B cell (primary cell): ENCODE measurements around the gene RGS6. TPM values are rescaled to one million over a fixed set of nuclear protein-coding genes. Genes with fewer than 3 reads are reported as not detected.

Source experiments
- ATAC-seq: fragments of 200-7000 bp; cut with Tn5 transposase; one replicate; pipeline ENCODE4 v1.10.0; 2021; ENCODE audit warnings: low read depth, mild to moderate bottlenecking, moderate number of reproducible peaks, moderate library complexity
- CTCF ChIA-PET: fragments of 350-600 bp; sonication (Branson Sonifier 250); formaldehyde crosslinking; loops from one replicate; lab custom pipeline; 2021; ENCODE audit warnings: antibody characterized with exemption, inconsistent platforms; lab: Charles Lee
- POLR2A ChIA-PET: fragments of 350-600 bp; sonication (Branson Sonifier 250); formaldehyde crosslinking; loops from one replicate; lab custom pipeline; 2021; ENCODE audit warnings: antibody characterized with exemption; lab: Charles Lee
- DNase-seq: peaks from one replicate; pipeline ENCODE4 v3.0.0; 2013
- H2AFZ ChIP-seq: 2 replicates; pipeline ENCODE4 v1.6.1; 2012; ENCODE audit warnings: mild to moderate bottlenecking, low read depth, low read length; ENCODE audit not compliant: insufficient read depth, poor library complexity, severe bottlenecking
- H3K27ac ChIP-seq, 2 donors: 1 replicate in 1 of 2; 2 replicates in 1 of 2; pipeline ENCODE4 v1.5.1; 2012 to 2013; ENCODE audit warnings: low read length in 2 of 2, mild to moderate bottlenecking in 2 of 2, moderate library complexity in 1 of 2
- H3K27me3 ChIP-seq, 4 experiments: fragments of 200-600 bp in 1 of 4; sonication (generic) in 1 of 4; replicated peaks in 1 of 4; 1 replicate in 2 of 4; 2 replicates in 2 of 4; pipeline versions ENCODE4 v1.6.1 to v1.7.0; 2013 to 2016; ENCODE audit warnings: low read length in 3 of 4, mild to moderate bottlenecking in 2 of 4, mixed read lengths in 1 of 4, moderate library complexity in 1 of 4; ENCODE audit not compliant: insufficient read depth in 4 of 4, control insufficient read depth in 3 of 4; ENCODE audit errors: control extremely low read depth in 1 of 4
- H3K36me3 ChIP-seq, 2 experiments: replicated peaks in 1 of 2; 1 replicate in 1 of 2; 2 replicates in 1 of 2; pipeline versions ENCODE4 v1.6.1 to v1.7.1; 2013; ENCODE audit warnings: low read length in 1 of 2; ENCODE audit not compliant: insufficient read depth in 2 of 2, control insufficient read depth in 1 of 2; ENCODE audit errors: control extremely low read depth in 1 of 2, extremely low read depth in 1 of 2
- H3K4me1 ChIP-seq, 2 donors: fragments of 200-600 bp in 1 of 2; sonication (generic) in 1 of 2; 1 replicate in 1 of 2; 2 replicates in 1 of 2; pipeline versions ENCODE4 v1.5.1 to v1.6.1; 2013 to 2017; ENCODE audit warnings: low read length in 2 of 2; ENCODE audit not compliant: control insufficient read depth in 2 of 2, insufficient read depth in 2 of 2
- H3K4me2 ChIP-seq: replicated peaks from 2 replicates; pipeline ENCODE3; 2012; ENCODE audit warnings: mild to moderate bottlenecking, low read depth, low read length; ENCODE audit not compliant: poor library complexity, severe bottlenecking
- H3K4me3 ChIP-seq, 5 experiments: fragments of 200-600 bp in 1 of 5; sonication (generic) in 1 of 5; 1 replicate in 3 of 5; 2 replicates in 2 of 5; pipeline versions ENCODE4 v1.5.1 to v1.7.0; 2011 to 2016; ENCODE audit warnings: low read length in 4 of 5, mild to moderate bottlenecking in 4 of 5, low read depth in 2 of 5, control low read depth in 1 of 5, moderate library complexity in 1 of 5; ENCODE audit not compliant: insufficient read depth in 1 of 5; ENCODE audit errors: control extremely low read depth in 1 of 5, extremely low read depth in 1 of 5
- H3K79me2 ChIP-seq: fragments of 200-600 bp; sonication (generic); one replicate; pipeline ENCODE4 v1.6.0; 2016; ENCODE audit warnings: low read length; ENCODE audit not compliant: control insufficient read depth, insufficient read depth
- H3K9ac ChIP-seq: fragments of 200-600 bp; sonication (generic); 2 replicates; pipeline ENCODE4 v1.6.1; 2017; ENCODE audit warnings: mild to moderate bottlenecking, low read length, moderate library complexity
- H3K9me3 ChIP-seq, 3 donors: one replicate each; pipeline versions ENCODE4 v1.6.1 to v1.7.1; 2013; ENCODE audit warnings: low read length in 2 of 3; ENCODE audit not compliant: control insufficient read depth in 2 of 3, insufficient read depth in 1 of 3; ENCODE audit errors: control extremely low read depth in 1 of 3
- H4K20me1 ChIP-seq: 2 replicates; pipeline ENCODE4 v1.6.0; 2012; ENCODE audit warnings: mild to moderate bottlenecking, low read length; ENCODE audit not compliant: insufficient read depth, control insufficient read depth, poor library complexity, severe bottlenecking
- H3K27ac Mint-ChIP-seq: one replicate; pipeline ENCODE4 v1.8.0; 2021; ENCODE audit warnings: mixed read lengths
- H3K27me3 Mint-ChIP-seq: one replicate; pipeline ENCODE4 v1.8.0; 2021; ENCODE audit warnings: mixed read lengths
- H3K4me1 Mint-ChIP-seq: one replicate; pipeline ENCODE4 v1.8.0; 2021; ENCODE audit warnings: mixed read lengths
- H3K4me3 Mint-ChIP-seq: one replicate; pipeline ENCODE4 v1.8.0; 2021; ENCODE audit warnings: mixed read lengths
- H3K9me3 Mint-ChIP-seq: one replicate; pipeline ENCODE4 v1.8.0; 2022; ENCODE audit warnings: mixed read lengths; ENCODE audit not compliant: insufficient read depth
- EZH2 ChIP-seq: IDR thresholded peaks from 2 replicates; pipeline ENCODE4 v1.6.1; 2012; ENCODE audit warnings: borderline replicate concordance, low read depth, mild to moderate bottlenecking, moderate library complexity, low read length; ENCODE audit not compliant: insufficient read depth, poor library complexity, severe bottlenecking
- WGBS: methylation state at CpG from one replicate; pipeline ENCODE4 v1.1.5; 2013; ENCODE audit warnings: missing lambda C conversion rate; ENCODE audit not compliant: insufficient coverage; 5-methylcytosine and 5-hydroxymethylcytosine counted together
- intact Hi-C: fragments of 100-400 bp; cut with micrococcal nuclease; formaldehyde crosslinking; loops from one replicate; pipeline ENCODE4 v1.10.0; 2022
- polyA plus RNA-seq: library from polyadenylated mRNA; depleted of rRNA; stranded (reverse); fragments of >200 nt; gene quantifications from 2 replicates; pipeline ENCODE4 v1.2.3, GENCODE V29; 2012
- total RNA-seq, 2 donors: library from RNA; stranded (reverse); fragments of 120-200 nt in 1 of 2; gene quantifications; 1 replicate in 1 of 2; 2 replicates in 1 of 2; pipeline versions ENCODE4 v1.2.3 to v1.2.4, GENCODE V29; 2013 to 2022
- TF ChIP-seq, protein P1 (sequence below): fragments of 200-600 bp; IDR thresholded peaks from one replicate; pipeline ENCODE4 v1.8.0; 2022; ENCODE audit warnings: antibody characterized with exemption, mild to moderate bottlenecking

The RGS6 gene
- total and polyA plus RNA-seq, 2 donors (not counting 1 experiment from before 2014, with no cell fraction given), result 0.07 TPM; not detected in 1

- 93% methylated on average over 4 of the region's 7 CpGs for WGBS
- intact Hi-C loops, result no loop called here
- TF ChIP-seq, protein P1, sequence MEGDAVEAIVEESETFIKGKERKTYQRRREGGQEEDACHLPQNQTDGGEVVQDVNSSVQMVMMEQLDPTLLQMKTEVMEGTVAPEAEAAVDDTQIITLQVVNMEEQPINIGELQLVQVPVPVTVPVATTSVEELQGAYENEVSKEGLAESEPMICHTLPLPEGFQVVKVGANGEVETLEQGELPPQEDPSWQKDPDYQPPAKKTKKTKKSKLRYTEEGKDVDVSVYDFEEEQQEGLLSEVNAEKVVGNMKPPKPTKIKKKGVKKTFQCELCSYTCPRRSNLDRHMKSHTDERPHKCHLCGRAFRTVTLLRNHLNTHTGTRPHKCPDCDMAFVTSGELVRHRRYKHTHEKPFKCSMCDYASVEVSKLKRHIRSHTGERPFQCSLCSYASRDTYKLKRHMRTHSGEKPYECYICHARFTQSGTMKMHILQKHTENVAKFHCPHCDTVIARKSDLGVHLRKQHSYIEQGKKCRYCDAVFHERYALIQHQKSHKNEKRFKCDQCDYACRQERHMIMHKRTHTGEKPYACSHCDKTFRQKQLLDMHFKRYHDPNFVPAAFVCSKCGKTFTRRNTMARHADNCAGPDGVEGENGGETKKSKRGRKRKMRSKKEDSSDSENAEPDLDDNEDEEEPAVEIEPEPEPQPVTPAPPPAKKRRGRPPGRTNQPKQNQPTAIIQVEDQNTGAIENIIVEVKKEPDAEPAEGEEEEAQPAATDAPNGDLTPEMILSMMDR, result no peak
- no peak for TF ChIP-seq EZH2
Measured at GRCh38 chr14:72111911-72112310, 179.7 kb downstream of the RGS6 start.

DNA sequence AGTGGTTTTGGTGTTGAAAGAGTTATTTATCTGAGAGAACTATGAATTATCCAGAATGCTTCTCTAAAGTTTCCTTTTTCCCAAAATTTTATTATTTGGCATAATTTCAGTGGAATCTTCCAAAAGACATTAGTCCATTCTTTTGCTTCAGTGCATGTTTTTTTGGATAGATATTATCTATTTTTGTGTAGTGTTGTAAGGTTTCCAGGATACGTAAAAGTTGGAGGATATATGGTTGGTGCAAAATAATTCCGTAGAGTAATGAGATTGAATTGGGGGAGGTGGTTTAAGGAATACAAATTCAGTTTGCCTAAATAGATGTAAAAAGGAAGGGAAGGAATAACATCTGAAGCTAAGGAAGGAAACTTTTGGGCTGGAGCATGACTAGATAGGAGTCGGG is 186.6 kb downstream of the RGS6 start:
- Histone ChIP-seq H3K9ac (no peak overlapping the region), H3K9me3 (no peaks in the 10 kb centered on the region), H3K79me2 (no peaks in the 10 kb centered on the region), H3K36me3 (no peaks in the 10 kb centered on the region), H2AFZ (no peak overlapping the region), H3K27me3 (no peaks in the 10 kb centered on the region), H3K4me2 (no peak overlapping the region), H4K20me1 (no peaks in the 10 kb centered on the region), H3K4me1 (no peaks in the 10 kb centered on the region), H3K27ac (no peak overlapping the region), H3K4me3 (no peak overlapping the region)
- Mint-ChIP-seq H3K9me3 (no peaks in the 10 kb centered on the region), H3K4me1 (no peaks in the 10 kb centered on the region), H3K27me3 (peaks cover 20% of the 10 kb centered on the region), H3K4me3 (no peak overlapping the region), H3K27ac (no peak overlapping the region)
- intact Hi-C loops, result no loop called here
- ATAC-seq, result no peak
- 90% methylated on average over 2 of the region's 3 CpGs for WGBS
- TF ChIP-seq EZH2, result no peak
- TF ChIP-seq, protein P1, result no peak
- POLR2A ChIA-PET, result no interaction called here
- CTCF ChIA-PET, result interaction anchor here (0.6 kb wide), 1 partner anchor 32 kb away, joined by 3 read pairs; no protein-coding TSS in a partner anchor
- no peak for DNase-seq

More at GRCh38 chr14:72111911-72112310, 179.7 kb downstream of the RGS6 start:
- no peak overlapping the region for H3K9ac ChIP-seq
- ATAC-seq (no peak), DNase-seq (no peak)
- ChIA-PET CTCF (no interaction called here), POLR2A (no interaction called here)
- Mint-ChIP-seq H3K27ac (no peak overlapping the region), H3K4me1 (no peaks in the 10 kb centered on the region), H3K9me3 (no peaks in the 10 kb centered on the region), H3K27me3 (peaks cover 50% of the 10 kb centered on the region), H3K4me3 (no peak overlapping the region)
- no peak overlapping the region for H3K4me2 ChIP-seq
- H2AFZ ChIP-seq, result no peak overlapping the region
- no peaks in the 10 kb centered on the region for H3K36me3 ChIP-seq
- H3K27me3 ChIP-seq, result peaks cover 0 to 4% (median 1%) of the 10 kb centered on the region in 4 experiments
- H3K9me3 ChIP-seq, result no peaks in the 10 kb centered on the region
- H3K4me3 ChIP-seq, result no peak overlapping the region
- no peaks in the 10 kb centered on the region for H3K4me1 ChIP-seq
- H3K79me2 ChIP-seq, result no peaks in the 10 kb centered on the region
- H4K20me1 ChIP-seq, result no peaks in the 10 kb centered on the region
- no peak overlapping the region for H3K27ac ChIP-seq
